Measurements from ENCODE around the gene DGKD. TPM values are rescaled to one million over a fixed set of nuclear protein-coding genes. Genes with fewer than 3 reads are reported as not detected.
A peak's percentile ranks its signal among the peaks of the same experiment; 100 is the strongest.

The DGKD gene
- total RNA-seq, 1 donor from 2014 or later = 20.7 TPM

DNA sequence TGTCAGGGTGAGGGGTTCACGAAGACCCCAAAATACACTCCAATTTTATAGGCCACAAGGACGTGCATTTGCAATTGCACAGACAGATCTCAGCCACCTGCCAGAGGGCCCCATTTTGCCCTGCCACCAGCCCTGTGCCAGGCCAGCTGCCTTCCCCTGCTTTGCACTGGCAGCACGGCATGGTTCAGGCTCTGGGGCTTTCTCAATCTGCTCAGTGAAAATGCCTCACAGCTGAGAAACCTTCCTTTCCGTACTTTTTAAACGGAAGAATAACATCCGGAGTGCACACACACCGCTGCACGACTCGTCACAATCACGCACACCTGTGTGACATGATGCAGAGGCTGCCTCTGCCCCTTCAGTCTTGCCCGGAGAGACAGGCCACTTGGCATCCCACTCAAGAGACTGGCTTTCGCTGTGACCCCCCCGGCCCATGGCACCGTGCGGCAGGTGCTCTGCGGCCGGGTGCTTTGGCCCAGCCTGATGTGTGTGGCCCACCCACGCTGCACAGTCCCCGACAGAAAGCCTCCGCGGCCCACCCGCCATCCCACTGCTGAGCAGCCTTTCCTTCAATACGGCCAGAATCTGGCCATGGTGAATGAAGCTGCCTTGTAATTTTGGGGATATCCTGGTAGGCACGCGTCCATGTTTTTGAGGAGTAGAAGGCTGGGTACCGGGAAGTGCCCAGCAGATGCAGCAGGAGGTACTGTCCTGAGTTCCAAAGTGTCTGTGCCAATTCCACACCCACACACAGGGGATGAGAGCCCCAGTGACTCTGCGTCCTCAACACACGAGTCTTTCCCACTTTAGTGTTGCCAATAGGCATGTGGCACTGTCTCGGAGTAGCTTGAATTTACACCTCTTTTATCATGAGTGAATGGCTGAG is 123.5 kb downstream of the DGKD start:
- no peak for DNase-seq (ENCODE audit: low read depth)

DNA sequence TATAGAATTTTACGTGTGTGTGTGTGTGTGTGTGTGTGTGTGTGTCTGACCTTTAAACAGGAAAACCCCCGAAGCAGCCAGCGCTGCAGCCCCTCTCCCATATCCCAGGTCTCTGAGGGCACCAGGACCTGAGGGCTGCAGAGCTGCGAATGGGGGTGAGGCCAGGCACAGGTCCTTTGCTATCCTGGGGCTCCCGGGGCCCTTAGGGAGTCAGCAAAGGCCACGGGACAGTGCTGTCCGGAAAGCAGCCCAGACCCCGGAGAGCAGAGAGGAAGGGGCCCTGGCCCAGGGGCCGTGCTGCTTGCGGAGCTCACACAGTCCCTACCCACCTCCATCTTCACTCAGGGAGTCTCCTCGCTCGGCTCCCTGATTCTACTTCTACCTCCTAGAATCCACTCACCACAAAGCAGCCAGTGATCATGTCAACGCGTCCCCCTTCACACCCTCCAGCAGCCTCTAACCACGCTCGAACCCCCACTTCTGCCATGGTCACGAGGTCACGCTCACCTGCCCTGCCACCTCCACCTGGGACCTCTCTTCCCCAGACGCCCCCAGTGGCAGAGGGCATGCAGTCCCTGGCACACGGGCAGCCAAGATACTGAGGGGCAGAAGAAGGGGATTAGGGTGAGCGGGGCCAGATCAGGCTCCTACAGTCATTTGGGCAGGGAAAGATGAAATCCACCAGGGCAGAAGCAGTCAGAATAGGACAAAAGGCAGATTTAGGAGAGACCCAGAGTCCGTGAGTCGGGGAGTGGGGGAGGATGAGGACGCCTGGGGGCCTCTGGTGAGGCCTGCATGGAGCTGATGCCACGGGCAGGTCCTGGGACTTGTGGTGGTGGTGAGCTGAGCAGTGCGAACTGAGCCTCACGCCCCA is 125.6 kb downstream of the DGKD start:
- no peak for DNase-seq (ENCODE audit: low read depth)

DNA sequence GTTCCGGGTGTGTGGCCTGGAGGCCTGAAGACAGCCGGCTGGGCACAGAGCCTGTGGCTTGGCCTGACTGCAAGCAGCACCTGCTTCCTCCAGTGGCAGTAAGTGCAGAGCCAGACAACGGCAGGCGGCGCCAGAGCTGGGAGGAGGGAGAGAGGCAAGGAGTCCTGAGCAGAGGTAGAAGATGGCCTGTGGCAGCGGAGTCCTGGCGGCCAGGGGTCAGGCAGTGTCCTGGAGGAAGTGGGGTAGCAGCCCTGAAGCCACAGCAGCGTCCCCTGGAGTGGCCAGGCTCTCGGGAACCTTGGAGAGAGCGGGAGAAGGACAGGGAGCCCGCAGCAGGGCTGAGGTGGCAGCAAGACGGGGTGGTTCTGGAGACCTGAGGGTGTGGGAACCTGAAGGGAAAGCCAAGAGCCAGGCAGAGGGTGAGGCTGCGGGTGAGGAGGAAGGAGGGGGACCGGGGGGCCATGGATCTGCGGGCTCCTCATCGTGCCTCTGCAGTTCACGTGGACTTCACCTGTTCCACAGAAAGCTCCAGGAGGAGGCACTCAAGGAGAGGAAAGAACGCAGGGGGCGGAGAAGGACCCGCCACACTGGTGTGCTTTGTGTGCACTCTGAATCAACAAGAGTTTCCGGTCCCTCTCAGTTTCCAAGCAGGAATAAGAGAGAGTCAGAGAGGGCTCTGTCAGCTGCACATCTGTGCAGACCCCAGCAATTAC is 126.4 kb downstream of the DGKD start:
- DNase-seq (ENCODE audit: low read depth) = no peak

DNA sequence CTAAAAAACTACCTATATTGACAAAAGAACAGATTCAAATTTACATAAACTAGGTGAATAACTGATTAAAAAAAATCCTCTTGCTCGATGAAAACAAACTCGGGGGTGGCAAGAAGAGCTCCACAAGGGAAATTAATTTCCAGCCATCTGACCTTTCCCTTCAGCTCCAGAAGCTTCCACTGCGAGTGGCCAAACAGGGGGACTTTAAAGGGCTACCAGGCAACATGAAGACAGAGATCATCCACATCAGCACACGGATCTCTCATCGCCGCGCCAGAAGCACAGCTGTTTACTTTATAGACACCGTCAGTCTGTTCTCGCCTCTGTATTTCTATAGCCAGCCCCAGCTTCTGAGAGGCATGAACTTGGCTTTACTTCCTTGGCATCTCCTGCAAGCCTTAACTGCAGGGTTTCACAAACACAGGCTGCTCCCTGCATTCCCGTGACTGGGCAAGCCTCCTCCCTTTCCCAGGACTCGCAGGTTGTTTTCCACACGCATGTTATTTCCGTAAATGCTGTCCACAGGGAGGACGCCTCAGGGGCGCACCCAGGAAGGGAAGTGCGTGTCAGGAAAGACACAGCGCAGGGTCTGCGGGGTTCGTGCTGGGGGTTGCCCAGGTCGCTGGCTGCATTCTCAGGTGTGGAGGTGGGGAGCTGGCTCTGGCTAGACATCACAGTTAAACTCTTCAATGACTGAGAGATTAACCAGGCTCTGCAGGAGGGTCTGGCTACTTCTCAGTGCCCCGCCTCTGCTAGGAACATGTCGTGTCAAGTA is 127.3 kb downstream of the DGKD start:
- no peak for DNase-seq (ENCODE audit: low read depth)

DNA sequence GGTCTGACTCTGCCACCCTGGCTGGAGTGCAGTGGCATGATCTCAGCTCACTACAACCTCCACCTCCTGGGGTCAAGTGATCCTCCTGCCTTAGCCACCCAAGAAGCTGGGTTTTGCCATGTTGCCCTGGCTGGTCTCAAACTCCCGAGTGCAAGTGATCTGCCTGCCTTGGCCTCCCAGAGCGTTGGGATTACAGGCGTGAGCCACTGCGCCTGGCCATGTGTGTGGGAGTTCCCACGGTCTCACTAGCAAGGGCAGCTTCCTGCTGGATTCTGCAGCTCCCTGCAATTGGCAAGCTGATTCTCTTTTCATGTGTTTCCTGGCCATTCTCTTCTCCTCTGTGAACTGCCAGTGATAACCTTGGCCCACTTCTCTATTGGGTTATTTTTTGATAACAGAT is 128.3 kb downstream of the DGKD start:
- DNase-seq (ENCODE audit: low read depth) = no peak

DNA sequence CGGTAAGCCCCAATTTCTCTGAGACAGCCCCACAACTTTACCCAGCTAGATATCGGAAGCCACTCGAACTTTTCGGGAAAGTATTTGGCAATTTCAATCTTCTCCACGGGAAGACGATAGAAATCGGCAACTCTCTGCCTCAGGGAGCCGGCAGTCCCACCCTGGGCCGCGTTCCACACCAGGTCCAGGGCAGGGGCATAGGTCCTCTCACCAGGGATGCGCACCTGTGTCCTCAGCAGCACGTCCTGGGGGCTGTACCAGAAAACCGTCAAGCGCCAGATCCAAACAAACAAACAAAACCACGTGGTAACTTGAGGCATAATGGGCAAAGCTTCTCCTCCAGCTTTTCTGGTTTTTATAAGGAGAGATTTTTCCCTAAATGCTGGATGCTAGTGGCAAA is 131.4 kb downstream of the DGKD start:
- no peak for DNase-seq (ENCODE audit: low read depth)

DNA sequence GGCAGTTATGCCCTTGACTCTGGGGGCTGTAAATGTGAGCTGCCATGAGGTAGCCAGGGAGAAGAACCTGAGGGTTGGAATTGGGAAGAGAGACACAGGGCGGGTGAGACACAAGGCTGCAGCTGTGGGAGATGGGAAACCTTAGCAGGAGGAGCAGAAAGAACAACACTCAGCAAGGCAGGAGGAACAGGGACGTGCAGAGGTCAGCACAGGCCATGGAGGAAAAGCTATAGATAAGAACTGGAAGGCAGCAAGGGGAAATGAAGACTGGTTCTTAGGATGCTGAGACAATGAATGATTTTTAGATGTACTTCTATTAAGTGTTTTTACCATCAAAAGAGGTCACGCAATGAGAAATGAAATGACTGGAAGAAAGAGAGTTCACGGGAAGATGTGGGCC is 132.1 kb downstream of the DGKD start:
- no peak for DNase-seq (ENCODE audit: low read depth)

DNA sequence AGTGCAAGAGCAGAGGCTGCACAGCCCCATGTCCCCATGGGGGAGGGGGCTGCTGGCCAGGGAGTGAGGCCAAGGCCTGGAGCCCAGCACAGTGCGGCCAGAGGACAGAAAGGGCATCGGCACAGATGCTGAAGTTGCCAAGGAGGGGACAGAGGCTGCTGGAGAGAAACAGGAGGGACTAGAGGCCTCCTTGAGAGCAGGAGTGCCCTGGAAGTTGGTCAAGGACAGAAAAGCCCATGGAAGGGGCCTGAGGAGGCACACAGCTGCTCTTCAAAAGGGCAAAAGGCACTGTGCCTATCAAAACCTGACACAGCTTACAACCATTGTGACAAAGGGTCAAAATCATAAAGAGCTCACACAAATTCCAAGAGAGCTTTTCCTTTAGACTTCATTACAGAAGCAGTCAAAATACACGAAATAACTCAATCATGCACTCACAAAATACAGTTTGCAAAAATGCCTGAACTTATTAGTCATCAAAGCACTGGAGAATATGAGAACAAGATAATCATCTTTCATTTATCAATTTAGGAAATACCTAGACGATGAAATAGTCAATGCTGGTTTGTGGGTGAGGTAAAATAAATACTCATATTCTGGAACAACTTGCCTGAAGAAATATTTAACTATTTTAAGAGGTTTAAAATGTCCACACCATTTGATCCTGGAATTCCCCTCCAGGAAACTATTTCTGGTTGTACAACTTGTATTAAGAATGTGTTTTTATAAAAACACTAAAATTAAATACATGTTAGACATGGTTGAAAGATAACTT is 132.7 kb downstream of the DGKD start:
- DNase-seq (ENCODE audit: low read depth) = peak; percentile 82

DNA sequence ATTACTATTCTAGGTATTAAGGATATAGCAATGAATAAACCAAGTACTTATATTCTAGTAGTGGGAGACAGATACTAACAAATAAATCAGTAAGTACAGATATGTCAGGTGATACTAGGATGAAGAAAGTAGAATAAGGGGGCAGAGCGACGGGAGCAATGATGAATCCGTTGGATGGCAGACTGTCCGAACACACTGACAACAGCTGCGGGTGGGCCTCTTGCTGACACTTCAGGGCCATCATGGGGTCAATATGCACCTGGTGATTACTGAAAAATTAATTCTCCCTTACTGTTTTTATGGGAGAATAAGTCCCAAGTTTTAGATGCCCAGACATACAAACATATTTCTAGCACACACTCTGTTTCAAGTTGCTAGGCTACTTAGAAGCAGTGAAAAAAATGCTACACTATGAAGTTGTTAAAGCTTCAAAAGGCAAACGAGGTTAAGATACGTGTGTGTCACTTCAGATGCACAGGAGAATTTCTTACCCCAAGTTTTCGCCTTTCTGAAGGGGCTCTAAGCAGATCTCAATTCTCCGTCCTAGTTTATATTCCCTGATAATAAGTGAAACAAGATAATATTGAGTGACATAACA is 133.6 kb downstream of the DGKD start:
- no peak for DNase-seq (ENCODE audit: low read depth)

DNA sequence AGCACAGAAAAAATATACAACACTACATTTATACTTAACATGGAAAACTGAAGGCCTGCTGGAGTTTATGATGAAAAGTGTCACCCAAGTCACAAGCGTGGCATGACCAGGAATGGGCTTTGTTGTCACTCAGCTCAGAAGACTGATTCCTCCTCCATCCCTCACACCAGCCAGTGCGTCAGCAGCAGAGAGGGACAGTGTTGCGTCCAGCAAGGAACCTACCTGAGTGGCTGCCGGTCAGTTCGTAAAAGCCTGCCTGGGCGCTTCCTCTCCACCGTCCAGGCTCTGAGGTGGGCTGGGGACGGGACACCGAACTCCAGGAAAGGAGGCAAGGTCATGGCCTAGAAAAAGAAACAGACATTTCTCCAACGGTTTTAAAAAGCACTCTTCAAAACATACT is 134.8 kb downstream of the DGKD start:
- DNase-seq (ENCODE audit: low read depth) = no peak

DNA sequence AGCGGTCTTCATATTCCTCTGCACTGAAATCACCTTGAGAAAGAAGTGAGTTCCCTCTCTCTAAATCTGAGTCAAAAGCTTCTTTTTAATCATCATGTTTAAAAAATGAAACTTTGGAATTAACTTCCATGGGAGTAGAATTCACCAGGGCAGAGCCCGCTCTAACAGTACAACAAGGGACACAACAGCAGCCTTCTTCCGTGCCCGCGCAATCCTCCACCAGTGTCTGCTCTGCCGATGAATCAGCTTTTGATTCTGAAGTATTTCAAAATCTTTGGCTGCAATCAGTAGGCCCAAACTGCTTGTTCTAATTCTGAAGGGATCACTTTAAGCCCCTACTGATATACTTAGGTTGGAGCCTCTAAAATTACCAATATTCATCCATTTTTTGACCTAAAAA is 135.4 kb downstream of the DGKD start:
- no peak for DNase-seq (ENCODE audit: low read depth)

DNA sequence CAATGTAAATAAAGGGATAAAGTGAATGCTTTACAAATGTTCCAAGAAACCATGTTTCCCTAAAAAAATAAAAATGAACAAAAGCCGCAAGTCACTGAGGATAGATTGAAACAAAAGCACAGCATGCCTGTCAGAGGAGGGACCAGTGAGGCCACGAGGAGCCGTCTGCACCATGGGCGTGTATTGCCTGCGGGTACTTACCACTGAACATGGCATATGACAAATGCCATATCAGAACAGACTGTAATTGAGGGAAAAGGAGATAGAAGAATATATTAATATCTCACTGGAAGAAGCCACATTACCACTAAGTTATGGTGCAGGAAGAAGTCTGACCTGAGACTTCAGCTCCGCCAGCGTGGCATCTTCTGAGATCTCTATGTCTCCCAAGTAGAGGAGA is 136.5 kb downstream of the DGKD start:
- DNase-seq (ENCODE audit: low read depth) = no peak

DNA sequence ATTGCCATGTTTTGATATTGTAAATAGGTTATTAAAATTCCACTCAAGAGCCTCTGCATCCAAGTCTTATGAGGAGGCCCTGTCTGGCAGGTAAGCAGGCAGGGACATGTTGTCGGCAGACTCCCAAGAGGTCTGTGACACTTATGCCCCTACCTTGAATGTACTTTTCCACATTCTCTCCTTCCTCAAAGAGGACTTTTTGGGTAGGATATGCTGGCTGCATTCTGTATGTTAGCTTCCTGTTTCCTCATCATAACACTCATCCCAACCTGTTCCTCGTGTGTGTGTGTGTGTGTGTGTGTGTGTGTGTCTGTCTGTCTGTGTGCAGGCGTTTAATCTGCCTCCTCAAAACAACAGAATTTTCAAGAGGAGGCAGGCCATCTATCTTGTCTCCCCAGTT is 137.0 kb downstream of the DGKD start:
- no peak for DNase-seq (ENCODE audit: low read depth)

DNA sequence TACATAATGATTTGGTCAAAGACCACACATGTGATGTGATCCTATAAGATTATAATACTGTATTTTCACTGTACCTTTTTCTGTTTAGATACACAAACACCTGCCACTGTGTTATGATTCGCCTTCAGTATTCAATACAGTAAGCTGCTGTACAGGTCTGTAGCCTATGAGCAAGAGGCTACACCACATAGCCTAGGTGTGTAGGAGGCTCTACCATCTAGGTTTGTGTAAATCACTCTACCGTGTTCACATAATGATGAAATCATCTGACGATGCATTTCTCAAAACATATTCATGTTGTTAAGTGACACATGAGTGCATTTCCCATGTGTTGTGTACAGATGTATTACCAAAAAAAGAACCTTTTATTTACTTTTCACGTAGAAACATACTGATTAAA is 137.8 kb downstream of the DGKD start:
- DNase-seq (ENCODE audit: low read depth) = no peak

DNA sequence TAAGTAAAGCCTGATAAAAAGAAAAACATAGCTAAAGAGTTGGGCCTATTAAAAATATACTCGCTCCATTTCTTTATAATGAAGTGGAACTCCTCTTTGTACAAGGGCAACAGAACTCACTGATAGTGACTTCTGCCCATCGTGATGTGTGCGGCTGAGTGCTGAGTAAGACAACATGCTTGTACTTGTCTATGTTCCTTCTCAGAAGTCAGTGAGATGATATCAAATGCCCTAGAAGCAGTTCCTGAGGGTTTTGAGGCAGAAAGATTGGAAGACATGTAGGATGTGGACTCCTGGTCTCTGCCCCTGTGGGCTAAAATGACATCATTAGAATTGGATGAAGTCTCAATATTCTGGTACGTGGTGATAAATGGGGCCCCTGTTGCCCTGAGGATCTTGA is 138.5 kb downstream of the DGKD start:
- no peak for DNase-seq (ENCODE audit: low read depth)

DNA sequence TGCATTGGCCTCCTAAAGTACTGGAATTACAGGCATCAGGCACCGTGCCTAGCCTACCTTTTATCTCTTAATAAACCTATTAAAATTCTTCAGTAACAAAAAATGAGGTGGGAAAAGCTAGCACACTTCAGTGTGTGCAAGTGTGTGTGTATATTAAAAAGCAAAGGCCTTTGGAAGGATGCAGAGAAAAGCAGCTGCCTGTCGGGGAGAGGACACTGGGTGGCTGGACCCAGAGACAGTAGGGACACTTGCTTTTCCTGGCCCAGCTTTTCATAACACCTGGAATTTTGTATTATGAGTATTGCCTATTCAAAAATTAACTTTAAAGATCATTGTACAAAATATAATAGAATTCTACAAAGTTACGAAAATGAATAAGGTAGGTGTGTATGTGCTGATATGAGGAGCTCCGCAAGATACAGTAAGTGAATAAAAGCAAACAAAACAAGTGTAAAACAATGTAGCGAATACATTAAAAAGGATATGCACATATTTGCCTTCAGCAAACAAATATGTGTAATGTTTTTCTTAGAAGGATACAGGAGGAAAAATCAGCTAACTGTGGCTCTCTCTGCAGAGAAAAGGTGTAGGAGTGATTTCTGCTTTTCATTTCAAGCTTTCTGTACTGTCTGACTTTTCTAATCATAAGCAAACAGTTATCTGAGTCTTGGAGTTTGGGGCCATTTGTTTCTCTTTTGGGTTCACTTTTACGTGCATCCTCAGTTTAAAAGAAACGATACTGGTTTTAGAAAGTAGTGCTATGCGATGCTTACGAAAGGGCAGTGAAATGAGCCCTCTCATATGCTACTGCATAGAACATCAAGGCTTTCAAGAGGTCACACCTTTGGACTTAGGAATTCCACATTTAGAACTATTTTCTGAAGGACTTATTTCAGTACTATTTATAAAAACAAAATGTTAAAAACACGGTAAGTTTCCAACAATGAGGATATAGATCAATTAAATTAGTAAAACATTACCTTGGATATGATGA is 141.5 kb downstream of the DGKD start:
- DNase-seq (ENCODE audit: low read depth) = no peak

DNA sequence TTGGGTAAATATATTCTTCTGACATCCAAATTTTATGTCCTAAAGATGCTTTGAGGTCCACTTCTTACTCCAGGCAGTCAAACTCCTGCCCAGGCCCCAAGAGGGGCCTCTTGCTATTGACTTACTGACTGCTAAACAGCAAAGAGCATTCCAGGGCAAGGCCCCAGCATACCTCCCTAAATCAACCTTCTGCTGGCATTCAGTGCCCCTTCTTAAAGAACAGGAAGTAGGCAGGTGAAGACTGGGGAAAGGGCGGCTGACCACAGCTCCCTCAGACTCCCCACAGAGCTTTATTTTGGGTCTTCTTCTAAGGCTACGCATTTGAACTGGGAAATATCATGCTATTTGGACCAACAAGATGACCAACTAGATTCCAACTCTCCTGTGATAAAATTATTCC is 143.4 kb downstream of the DGKD start:
- no peak for DNase-seq (ENCODE audit: low read depth)

DNA sequence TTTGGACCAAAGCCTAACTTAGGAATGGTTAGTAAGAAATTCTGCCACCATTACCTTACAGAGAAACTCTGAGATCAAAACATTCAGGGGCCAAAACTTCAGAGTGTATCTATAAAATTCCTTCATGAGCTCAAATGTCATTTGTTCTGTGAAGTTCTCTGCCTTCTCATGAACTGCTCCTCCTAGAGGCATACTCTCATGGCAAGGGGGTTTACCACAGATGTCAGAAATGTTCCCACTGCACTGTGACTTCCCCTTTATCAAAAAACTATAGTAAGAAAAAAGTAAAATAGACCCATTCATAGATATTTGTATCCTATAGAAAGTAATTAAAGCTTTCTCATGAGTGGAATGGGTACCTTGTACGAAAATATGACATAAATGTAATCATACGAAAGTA is 143.8 kb downstream of the DGKD start:
- DNase-seq (ENCODE audit: low read depth) = no peak

DNA sequence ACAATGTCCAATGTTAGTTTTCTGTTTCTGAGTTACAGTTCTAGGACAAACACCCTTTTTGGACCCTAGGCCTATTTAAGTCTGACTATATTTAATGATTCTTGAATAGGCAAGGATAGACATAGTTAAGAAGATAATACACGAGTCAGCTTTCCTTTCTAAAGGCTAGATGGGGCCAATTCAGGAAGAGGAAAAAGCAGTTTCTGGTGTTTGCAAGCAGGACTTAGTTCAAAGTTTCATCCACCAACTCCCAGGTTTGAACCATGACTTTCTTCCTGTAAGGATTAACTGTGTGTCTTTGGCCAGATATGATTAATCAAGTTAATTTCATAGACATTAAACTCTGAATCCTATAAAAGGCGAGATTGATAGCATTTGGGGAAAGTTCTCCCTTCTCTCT is 145.6 kb downstream of the DGKD start:
- DNase-seq (ENCODE audit: low read depth) = no peak

Data from renal cortical epithelial cell (primary cell).